Mesothelial cell of epicardium (in vitro differentiated cells): ENCODE results near the gene RPL13A. TPM values are rescaled to one million over a fixed set of nuclear protein-coding genes. Genes with fewer than 3 reads are reported as not detected.

Experiments
- DNase-seq, 2 experiments: peaks; one replicate each; pipeline ENCODE4 v3.0.0; 2021; ENCODE audit warnings: low spot score in 2 of 2; ENCODE audit not compliant: unreplicated experiment in 2 of 2
- H3K27ac Mint-ChIP-seq: 2 replicates; pipeline ENCODE4 v1.8.0; 2021; ENCODE audit warnings: mixed read lengths
- H3K27me3 Mint-ChIP-seq: 2 replicates; pipeline ENCODE4 v1.8.0; 2021; ENCODE audit warnings: low read depth, mixed read lengths
- H3K36me3 Mint-ChIP-seq: 2 replicates; pipeline ENCODE4 v1.8.0; 2021; ENCODE audit warnings: mixed read lengths
- H3K4me1 Mint-ChIP-seq: 2 replicates; pipeline ENCODE4 v1.8.0; 2021; ENCODE audit warnings: mixed read lengths
- H3K4me3 Mint-ChIP-seq: 2 replicates; pipeline ENCODE4 v1.8.0; 2021; ENCODE audit warnings: mild to moderate bottlenecking, moderate library complexity, mixed read lengths
- H3K9me3 Mint-ChIP-seq: 2 replicates; pipeline ENCODE4 v1.8.0; 2021; ENCODE audit warnings: mixed read lengths
- CTCF ChIP-seq: fragments of 200-600 bp; sonication (generic); IDR thresholded peaks from one replicate; pipeline ENCODE4 v1.5.0; 2021; ENCODE audit warnings: antibody characterized with exemption; ENCODE audit not compliant: unreplicated experiment
- total RNA-seq: library from RNA; stranded (reverse); gene quantifications from 3 replicates; pipeline ENCODE4 v1.2.1, GENCODE V29; 2021

The RPL13A gene
- total RNA-seq, 1 donor from 2014 or later: 2,869 TPM

- Mint-ChIP-seq H3K9me3 (no peaks in the 10 kb centered on the region), H3K36me3 (peaks cover 14% of the 10 kb centered on the region), H3K27me3 (no peaks in the 10 kb centered on the region), H3K27ac (peak within 1 kb of the TSS; percentile 100), H3K4me1 (peaks cover 18% of the 10 kb centered on the region), H3K4me3 (peak within 1 kb of the TSS; percentile 85)
- no peak for TF ChIP-seq CTCF
- peak; percentile 97 to 99 for DNase-seq
Observed at GRCh38 chr19:49453013-49453756, 34.2 kb upstream of the RPL13A start, which contains the start of gene ALDH16A1. Gene ALDH16A1 (plus strand): TSS chr19:49453225. CDS start chr19:49453332, 107 bp downstream.

- TF ChIP-seq CTCF: no peak
- Mint-ChIP-seq H3K4me1 (peaks cover 18% of the 10 kb centered on the region), H3K27me3 (no peaks in the 10 kb centered on the region), H3K9me3 (no peaks in the 10 kb centered on the region), H3K4me3 (peak overlapping the region; percentile 85), H3K27ac (peak overlapping the region; percentile 100), H3K36me3 (peaks cover 8% of the 10 kb centered on the region)
- DNase-seq: no peak
Observed at GRCh38 chr19:49453757-49454240, 33.6 kb upstream of the RPL13A start.

- H3K4me1 Mint-ChIP-seq: peaks cover 12% of the 10 kb centered on the region
- peak overlapping the region; percentile 10 for H3K4me3 Mint-ChIP-seq
- no peak for TF ChIP-seq CTCF
- no peaks in the 10 kb centered on the region for H3K27me3 Mint-ChIP-seq
- no peaks in the 10 kb centered on the region for H3K9me3 Mint-ChIP-seq
- no peak overlapping the region for H3K27ac Mint-ChIP-seq
- H3K36me3 Mint-ChIP-seq: peaks cover 2% of the 10 kb centered on the region
- no peak for DNase-seq
Observed at GRCh38 chr19:49455773-49456172, 31.6 kb upstream of the RPL13A start.

- peaks cover 2% of the 10 kb centered on the region for H3K36me3 Mint-ChIP-seq
- no peaks in the 10 kb centered on the region for H3K27me3 Mint-ChIP-seq
- peaks cover 9% of the 10 kb centered on the region for H3K4me1 Mint-ChIP-seq
- H3K9me3 Mint-ChIP-seq: no peaks in the 10 kb centered on the region
- no peak overlapping the region for H3K27ac Mint-ChIP-seq
- H3K4me3 Mint-ChIP-seq: no peak overlapping the region
- TF ChIP-seq CTCF: no peak
- DNase-seq: no peak
Observed at GRCh38 chr19:49456326-49456725, 31.1 kb upstream of the RPL13A start.

- Mint-ChIP-seq H3K4me3 (no peak overlapping the region), H3K36me3 (peaks cover 4% of the 10 kb centered on the region), H3K27ac (no peak overlapping the region), H3K4me1 (peaks cover 3% of the 10 kb centered on the region), H3K9me3 (no peaks in the 10 kb centered on the region), H3K27me3 (no peaks in the 10 kb centered on the region)
- TF ChIP-seq CTCF: no peak
- no peak for DNase-seq
Observed at GRCh38 chr19:49458567-49458903, 28.9 kb upstream of the RPL13A start.
